Neuronal stem cell (in vitro differentiated cells): Measurements from ENCODE around the gene ATP2B1.

Experiments used
- DNase-seq: peaks from one replicate; pipeline ENCODE4 v3.0.0-alpha.2; 2013; ENCODE audit warnings: low spot score
- H2AFZ ChIP-seq: one replicate; pipeline ENCODE4 v1.6.1; 2013; ENCODE audit warnings: mild to moderate bottlenecking, low read length, inconsistent platforms
- H2AK5ac ChIP-seq: 2 replicates; pipeline ENCODE4 v1.6.1; 2013; ENCODE audit warnings: low read depth, mild to moderate bottlenecking, inconsistent platforms, low read length, moderate library complexity, mixed read lengths
- H2BK120ac ChIP-seq: 2 replicates; pipeline ENCODE4 v1.6.1; 2013; ENCODE audit warnings: low read depth, mild to moderate bottlenecking, inconsistent platforms, low read length, moderate library complexity, mixed read lengths
- H2BK12ac ChIP-seq: one replicate; pipeline ENCODE4 v1.6.1; 2013; ENCODE audit warnings: low read length, inconsistent platforms
- H2BK15ac ChIP-seq: 2 replicates; pipeline ENCODE4 v1.6.1; 2013; ENCODE audit warnings: mild to moderate bottlenecking, low read length, inconsistent platforms, mixed read lengths
- H2BK5ac ChIP-seq: one replicate; pipeline ENCODE4 v1.6.1; 2013; ENCODE audit warnings: inconsistent platforms, mild to moderate bottlenecking, low read length, moderate library complexity
- H3K14ac ChIP-seq: one replicate; pipeline ENCODE4 v1.6.1; 2013; ENCODE audit warnings: low read length, inconsistent platforms
- H3K18ac ChIP-seq: 2 replicates; pipeline ENCODE4 v1.6.1; 2013; ENCODE audit warnings: low read length, inconsistent platforms
- H3K23ac ChIP-seq: 2 replicates; pipeline ENCODE4 v1.6.1; 2013; ENCODE audit warnings: low read depth, mild to moderate bottlenecking, mixed read lengths, low read length, inconsistent platforms; ENCODE audit not compliant: poor library complexity
- H3K27ac ChIP-seq: replicated peaks from 3 replicates; pipeline ENCODE4 v1.5.1; 2013; ENCODE audit warnings: low read length, inconsistent platforms
- H3K27me3 ChIP-seq, 3 experiments: 2 replicates each; pipeline ENCODE4 v1.6.1; 2013; ENCODE audit warnings: low read length in 3 of 3, mild to moderate bottlenecking in 2 of 3, inconsistent platforms in 1 of 3, low read depth in 1 of 3, mixed read lengths in 1 of 3, moderate library complexity in 1 of 3; ENCODE audit not compliant: control insufficient read depth in 3 of 3, insufficient read depth in 3 of 3
- H3K36me3 ChIP-seq, 2 donors: replicated peaks in 1 of 2; 2 replicates each; pipeline ENCODE4 v1.6.1; 2013; ENCODE audit warnings: low read length in 2 of 2; ENCODE audit not compliant: control insufficient read depth in 2 of 2, insufficient read depth in 2 of 2
- H3K4ac ChIP-seq: 2 replicates; pipeline ENCODE4 v1.6.1; 2013; ENCODE audit warnings: inconsistent platforms, mild to moderate bottlenecking, low read length, moderate library complexity
- H3K4me1 ChIP-seq, 2 donors: 1 replicate in 1 of 2; 2 replicates in 1 of 2; pipeline ENCODE4 v1.6.1; 2013; ENCODE audit warnings: low read length in 2 of 2, low read depth in 1 of 2; ENCODE audit not compliant: control insufficient read depth in 2 of 2, insufficient read depth in 1 of 2
- H3K4me2 ChIP-seq: one replicate; pipeline ENCODE4 v1.6.1; 2013; ENCODE audit warnings: mild to moderate bottlenecking, low read length, inconsistent platforms; ENCODE audit not compliant: insufficient read depth, poor library complexity, severe bottlenecking
- H3K4me3 ChIP-seq, 2 donors: 2 replicates each; pipeline ENCODE4 v1.5.1; 2013; ENCODE audit warnings: low read length in 2 of 2, mild to moderate bottlenecking in 2 of 2, inconsistent platforms in 1 of 2, moderate library complexity in 1 of 2
- H3K79me1 ChIP-seq: one replicate; pipeline ENCODE4 v1.6.1; 2013; ENCODE audit warnings: low read depth, mild to moderate bottlenecking, inconsistent platforms, low read length, moderate library complexity
- H3K9ac ChIP-seq: one replicate; pipeline ENCODE4 v1.6.1; 2013; ENCODE audit warnings: mild to moderate bottlenecking, low read depth, low read length, inconsistent platforms; ENCODE audit not compliant: poor library complexity
- H3K9me3 ChIP-seq, 2 donors: replicated peaks in 1 of 2; 2 replicates each; pipeline versions ENCODE3 to v1.6.1; 2013; ENCODE audit warnings: low read length in 2 of 2, mild to moderate bottlenecking in 2 of 2, inconsistent platforms in 1 of 2, low read depth in 1 of 2, mixed read lengths in 1 of 2, moderate library complexity in 1 of 2; ENCODE audit not compliant: control insufficient read depth in 2 of 2, insufficient read depth in 1 of 2
- H4K8ac ChIP-seq: one replicate; pipeline ENCODE4 v1.6.1; 2013; ENCODE audit warnings: low read depth, mild to moderate bottlenecking, inconsistent platforms, low read length, moderate library complexity
- H4K91ac ChIP-seq: one replicate; pipeline ENCODE4 v1.6.1; 2013; ENCODE audit warnings: low read length, low read depth, mild to moderate bottlenecking, inconsistent platforms; ENCODE audit not compliant: poor library complexity
- WGBS, 2 donors: extraction: QIAGEN DNeasy Blood & Tissue Kit; methylation state at CpG; one replicate each; pipeline ENCODE4 v1.1.7; 2013; ENCODE audit warnings: missing lambda C conversion rate in 2 of 2, mixed read lengths in 1 of 2; ENCODE audit not compliant: insufficient read length in 2 of 2, insufficient replicate concordance in 1 of 2; ENCODE audit errors: extremely low coverage in 2 of 2; 5-methylcytosine and 5-hydroxymethylcytosine counted together

Gene ATP2B1

DNA sequence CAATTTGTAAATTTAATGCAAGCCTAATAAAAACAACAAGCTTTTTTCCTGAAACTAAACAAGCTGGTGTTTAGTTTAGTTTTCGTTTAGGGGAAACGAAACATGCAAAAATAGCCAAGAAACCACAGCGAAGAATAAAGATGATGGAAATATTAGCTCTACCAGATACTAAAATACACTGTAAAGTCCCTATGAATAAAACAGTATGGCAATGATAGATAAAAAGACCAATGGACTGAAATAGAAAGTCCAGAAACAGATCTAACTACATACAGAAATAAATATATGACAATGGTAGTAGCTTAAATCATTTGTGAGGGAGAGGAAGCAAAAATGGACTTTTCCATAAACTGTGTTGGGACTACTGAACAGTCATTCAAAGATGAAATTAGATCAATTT lies 26.4 kb downstream of the ATP2B1 start:
- no peak overlapping the region for H4K8ac ChIP-seq
- H3K18ac ChIP-seq: no peak overlapping the region
- DNase-seq: no peak
- peaks cover 3 to 17% of the 10 kb centered on the region in 2 donors for H3K9me3 ChIP-seq
- no peak overlapping the region for H3K23ac ChIP-seq
- no peak overlapping the region for H3K4ac ChIP-seq
- no peak overlapping the region for H2AK5ac ChIP-seq
- H3K27ac ChIP-seq: no peak overlapping the region
- no peak overlapping the region for H2BK5ac ChIP-seq
- H2BK12ac ChIP-seq: no peak overlapping the region
- H3K4me2 ChIP-seq: no peak overlapping the region
- no peak overlapping the region for H3K4me3 ChIP-seq
- H3K27me3 ChIP-seq: no peaks in the 10 kb centered on the region
- H3K36me3 ChIP-seq: no peaks in the 10 kb centered on the region
- H3K14ac ChIP-seq: no peak overlapping the region
- H3K79me1 ChIP-seq: no peaks in the 10 kb centered on the region
- H2BK120ac ChIP-seq: no peak overlapping the region
- H2BK15ac ChIP-seq: no peak overlapping the region
- H4K91ac ChIP-seq: no peak overlapping the region
- no CpG with 5 or more reads among the region's 3 CpGs for WGBS, 2 donors
- H2AFZ ChIP-seq: no peak overlapping the region
- H3K4me1 ChIP-seq: no peaks in the 10 kb centered on the region
- H3K9ac ChIP-seq: no peak overlapping the region

DNA sequence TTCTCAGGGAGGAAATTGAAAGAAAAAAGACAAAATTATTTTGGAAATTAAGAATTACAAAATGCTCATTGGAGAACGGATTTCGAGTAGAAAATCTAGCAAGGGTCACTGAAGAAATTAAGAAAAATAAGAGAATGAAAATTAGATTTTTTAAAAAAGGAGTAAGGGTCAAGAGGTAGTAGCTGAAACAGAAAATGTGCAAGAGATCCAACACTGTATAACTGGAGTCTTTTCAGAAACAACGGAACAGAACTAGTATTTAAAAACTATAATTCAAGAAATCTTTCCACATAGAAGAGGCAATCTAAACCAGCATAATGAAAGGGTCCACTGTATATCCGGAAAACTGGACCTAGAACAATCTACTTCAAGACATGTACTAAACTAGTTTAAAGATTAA lies 28.2 kb downstream of the ATP2B1 start:
- H3K23ac ChIP-seq: no peak overlapping the region
- H3K14ac ChIP-seq: no peak overlapping the region
- no peak overlapping the region for H2AFZ ChIP-seq
- no peak overlapping the region for H3K4me2 ChIP-seq
- no peak overlapping the region for H3K4me3 ChIP-seq
- no peak for DNase-seq
- no CpG with 5 or more reads among the region's 4 CpGs for WGBS, 2 donors
- H3K9ac ChIP-seq: no peak overlapping the region
- no peak overlapping the region for H2AK5ac ChIP-seq
- H3K79me1 ChIP-seq: no peaks in the 10 kb centered on the region
- H3K36me3 ChIP-seq: no peaks in the 10 kb centered on the region
- no peak overlapping the region for H2BK5ac ChIP-seq
- H2BK15ac ChIP-seq: no peak overlapping the region
- no peak overlapping the region for H3K27ac ChIP-seq
- no peak overlapping the region for H4K8ac ChIP-seq
- H2BK12ac ChIP-seq: no peak overlapping the region
- peaks cover 3 to 17% of the 10 kb centered on the region in 2 donors for H3K9me3 ChIP-seq
- H3K4me1 ChIP-seq: no peaks in the 10 kb centered on the region
- H3K18ac ChIP-seq: no peak overlapping the region
- H4K91ac ChIP-seq: no peak overlapping the region
- H3K4ac ChIP-seq: no peak overlapping the region
- no peaks in the 10 kb centered on the region for H3K27me3 ChIP-seq
- no peak overlapping the region for H2BK120ac ChIP-seq

DNA sequence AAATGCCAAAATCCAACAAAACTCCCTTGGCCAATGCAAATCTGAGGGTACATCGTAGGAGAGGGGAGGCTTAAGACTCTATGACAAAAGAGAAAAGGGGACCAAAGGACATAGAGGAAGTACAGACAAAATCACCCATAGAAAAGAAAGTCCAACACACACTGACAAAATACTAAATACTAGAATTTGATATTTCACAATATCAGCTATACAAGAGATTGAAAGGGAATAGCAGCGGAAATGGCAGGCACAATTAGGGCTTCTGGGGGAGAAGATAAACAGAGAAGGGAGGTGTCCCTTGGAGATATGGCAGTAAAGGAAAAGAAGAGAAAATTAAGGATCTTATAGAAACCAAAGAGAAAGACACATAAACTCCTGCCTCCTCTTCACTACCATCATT lies 29.0 kb downstream of the ATP2B1 start:
- Histone ChIP-seq H3K9me3 (peaks cover 3 to 17% of the 10 kb centered on the region in 2 donors), H2AK5ac (no peak overlapping the region), H4K8ac (no peak overlapping the region), H3K4ac (no peak overlapping the region), H3K4me1 (no peaks in the 10 kb centered on the region), H3K9ac (no peak overlapping the region), H2BK12ac (no peak overlapping the region), H3K4me2 (no peak overlapping the region), H3K14ac (no peak overlapping the region), H2BK15ac (no peak overlapping the region), H3K36me3 (no peaks in the 10 kb centered on the region), H3K23ac (no peak overlapping the region), H3K27me3 (no peaks in the 10 kb centered on the region), H2AFZ (no peak overlapping the region), H2BK5ac (no peak overlapping the region), H3K79me1 (no peaks in the 10 kb centered on the region), H2BK120ac (no peak overlapping the region), H3K27ac (no peak overlapping the region), H4K91ac (no peak overlapping the region), H3K4me3 (no peak overlapping the region), H3K18ac (no peak overlapping the region)
- no CpG with 5 or more reads among the region's 2 CpGs for WGBS, 2 donors
- no peak for DNase-seq

DNA sequence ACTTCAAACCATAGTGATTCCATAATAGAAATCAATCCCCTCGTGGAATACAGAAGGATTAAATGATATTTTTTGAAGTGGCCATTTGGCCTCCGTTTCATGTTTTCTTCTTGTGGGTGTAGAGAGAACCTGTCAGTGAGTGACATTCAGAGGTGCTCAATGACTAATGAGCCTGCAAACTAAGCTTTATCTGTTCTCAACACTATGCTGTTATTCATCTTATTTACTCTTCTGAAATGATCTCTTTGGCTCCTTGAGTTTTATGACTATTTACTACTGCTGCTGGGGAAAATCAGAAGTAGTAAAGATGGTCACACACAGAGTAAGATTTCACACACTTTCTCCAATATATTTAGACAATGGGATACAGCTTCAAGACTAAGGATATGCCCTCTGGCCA lies 30.4 kb downstream of the ATP2B1 start:
- no peak for DNase-seq
- no peak overlapping the region for H2BK15ac ChIP-seq
- no peak overlapping the region for H3K4me2 ChIP-seq
- no peak overlapping the region for H2BK120ac ChIP-seq
- H2BK5ac ChIP-seq: no peak overlapping the region
- no peak overlapping the region for H3K4me3 ChIP-seq
- no peak overlapping the region for H4K91ac ChIP-seq
- no peak overlapping the region for H2BK12ac ChIP-seq
- H3K36me3 ChIP-seq: no peaks in the 10 kb centered on the region
- H3K4me1 ChIP-seq: no peaks in the 10 kb centered on the region
- no peak overlapping the region for H2AK5ac ChIP-seq
- no peak overlapping the region for H4K8ac ChIP-seq
- WGBS, 2 donors: no CpG with 5 or more reads among the region's 2 CpGs
- H2AFZ ChIP-seq: no peak overlapping the region
- H3K14ac ChIP-seq: no peak overlapping the region
- no peak overlapping the region for H3K18ac ChIP-seq
- no peak overlapping the region for H3K9ac ChIP-seq
- H3K27ac ChIP-seq: no peak overlapping the region
- H3K9me3 ChIP-seq: peaks cover 2 to 17% of the 10 kb centered on the region in 2 donors
- H3K27me3 ChIP-seq: no peaks in the 10 kb centered on the region
- no peaks in the 10 kb centered on the region for H3K79me1 ChIP-seq
- H3K4ac ChIP-seq: no peak overlapping the region
- H3K23ac ChIP-seq: no peak overlapping the region
